HG03342 (cell line): ENCODE data around the gene IL17RB.

Source experiments
- ATAC-seq: cut with Tn5 transposase; IDR thresholded peaks from one replicate; pipeline ENCODE4 v1.9.1; 2021; ENCODE audit warnings: mild to moderate bottlenecking, moderate library complexity; ENCODE audit not compliant: unreplicated experiment

IL17RB gene

DNA sequence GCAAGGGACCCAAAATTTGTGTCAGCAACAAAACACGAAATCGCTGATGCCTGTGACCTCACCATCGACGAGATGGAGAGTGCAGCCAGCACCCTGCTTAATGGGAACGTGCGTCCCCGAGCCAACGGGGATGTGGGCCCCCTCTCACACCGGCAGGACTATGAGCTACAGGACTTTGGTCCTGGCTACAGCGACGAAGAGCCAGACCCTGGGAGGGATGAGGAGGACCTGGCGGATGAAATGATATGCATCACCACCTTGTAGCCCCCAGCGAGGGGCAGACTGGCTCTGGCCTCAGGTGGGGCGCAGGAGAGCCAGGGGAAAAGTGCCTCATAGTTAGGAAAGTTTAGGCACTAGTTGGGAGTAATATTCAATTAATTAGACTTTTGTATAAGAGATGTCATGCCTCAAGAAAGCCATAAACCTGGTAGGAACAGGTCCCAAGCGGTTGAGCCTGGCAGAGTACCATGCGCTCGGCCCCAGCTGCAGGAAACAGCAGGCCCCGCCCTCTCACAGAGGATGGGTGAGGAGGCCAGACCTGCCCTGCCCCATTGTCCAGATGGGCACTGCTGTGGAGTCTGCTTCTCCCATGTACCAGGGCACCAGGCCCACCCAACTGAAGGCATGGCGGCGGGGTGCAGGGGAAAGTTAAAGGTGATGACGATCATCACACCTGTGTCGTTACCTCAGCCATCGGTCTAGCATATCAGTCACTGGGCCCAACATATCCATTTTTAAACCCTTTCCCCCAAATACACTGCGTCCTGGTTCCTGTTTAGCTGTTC is 35.0 kb upstream of the IL17RB start:
- no peak for ATAC-seq

DNA sequence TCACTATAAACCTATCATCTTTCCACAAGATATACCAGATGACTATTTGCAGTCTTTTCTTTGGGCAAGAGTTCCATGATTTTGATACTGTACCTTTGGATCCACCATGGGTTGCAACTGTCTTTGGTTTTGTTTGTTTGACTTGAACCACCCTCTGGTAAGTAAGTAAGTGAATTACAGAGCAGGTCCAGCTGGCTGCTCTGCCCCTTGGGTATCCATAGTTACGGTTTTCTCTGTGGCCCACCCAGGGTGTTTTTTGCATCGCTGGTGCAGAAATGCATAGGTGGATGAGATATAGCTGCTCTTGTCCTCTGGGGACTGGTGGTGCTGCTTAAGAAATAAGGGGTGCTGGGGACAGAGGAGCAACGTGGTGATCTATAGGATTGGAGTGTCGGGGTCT is 33.9 kb upstream of the IL17RB start:
- no peak for ATAC-seq

DNA sequence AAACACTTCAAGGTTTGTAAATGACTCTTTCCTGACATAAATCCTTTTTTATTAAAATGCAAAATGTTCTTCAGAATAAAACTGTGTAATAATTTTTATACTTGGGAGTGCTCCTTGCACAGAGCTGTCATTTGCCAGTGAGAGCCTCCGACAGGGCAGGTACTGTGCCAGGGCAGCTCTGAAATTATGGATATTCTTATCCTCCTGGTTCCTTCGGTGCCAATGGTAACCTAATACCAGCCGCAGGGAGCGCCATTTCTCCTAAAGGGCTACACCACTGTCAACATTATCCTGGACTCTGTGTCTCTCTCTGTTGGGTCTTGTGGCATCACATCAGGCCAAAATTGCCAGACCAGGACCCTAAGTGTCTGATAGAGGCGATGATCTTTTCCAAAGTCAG is 33.1 kb upstream of the IL17RB start:
- no peak for ATAC-seq

GRCh38 chr3:53813876-53814275 is 32.5 kb upstream of the IL17RB start:
- ATAC-seq = no peak

GRCh38 chr3:53815067-53815466 is 31.3 kb upstream of the IL17RB start:
- ATAC-seq = no peak

- ATAC-seq = no peak
Observed at GRCh38 chr3:53815651-53816050, 30.7 kb upstream of the IL17RB start.

DNA sequence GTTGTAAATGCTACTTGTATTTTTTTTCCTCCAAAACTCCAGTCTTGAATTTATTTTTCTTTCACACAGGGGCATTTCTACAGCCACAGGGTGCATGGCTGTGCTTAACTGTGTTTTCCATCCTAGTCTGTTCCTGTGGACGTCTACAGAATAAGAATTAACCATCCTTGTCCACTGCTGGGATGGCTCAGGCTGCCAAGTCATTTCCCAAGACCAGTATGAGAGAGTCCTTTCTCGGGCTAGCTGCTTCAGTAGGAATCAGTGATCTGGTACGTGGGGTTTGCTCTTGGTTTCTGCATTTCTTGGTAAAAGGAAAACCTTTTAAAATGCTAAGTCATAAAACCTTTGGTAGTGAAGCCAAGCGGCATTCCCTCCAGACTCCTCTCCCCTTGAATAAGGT is 29.9 kb upstream of the IL17RB start:
- ATAC-seq = no peak

- no peak for ATAC-seq
Observed at GRCh38 chr3:53817211-53817610, 29.2 kb upstream of the IL17RB start.

- ATAC-seq = no peak
Observed at GRCh38 chr3:53817809-53818208, 28.6 kb upstream of the IL17RB start.

DNA sequence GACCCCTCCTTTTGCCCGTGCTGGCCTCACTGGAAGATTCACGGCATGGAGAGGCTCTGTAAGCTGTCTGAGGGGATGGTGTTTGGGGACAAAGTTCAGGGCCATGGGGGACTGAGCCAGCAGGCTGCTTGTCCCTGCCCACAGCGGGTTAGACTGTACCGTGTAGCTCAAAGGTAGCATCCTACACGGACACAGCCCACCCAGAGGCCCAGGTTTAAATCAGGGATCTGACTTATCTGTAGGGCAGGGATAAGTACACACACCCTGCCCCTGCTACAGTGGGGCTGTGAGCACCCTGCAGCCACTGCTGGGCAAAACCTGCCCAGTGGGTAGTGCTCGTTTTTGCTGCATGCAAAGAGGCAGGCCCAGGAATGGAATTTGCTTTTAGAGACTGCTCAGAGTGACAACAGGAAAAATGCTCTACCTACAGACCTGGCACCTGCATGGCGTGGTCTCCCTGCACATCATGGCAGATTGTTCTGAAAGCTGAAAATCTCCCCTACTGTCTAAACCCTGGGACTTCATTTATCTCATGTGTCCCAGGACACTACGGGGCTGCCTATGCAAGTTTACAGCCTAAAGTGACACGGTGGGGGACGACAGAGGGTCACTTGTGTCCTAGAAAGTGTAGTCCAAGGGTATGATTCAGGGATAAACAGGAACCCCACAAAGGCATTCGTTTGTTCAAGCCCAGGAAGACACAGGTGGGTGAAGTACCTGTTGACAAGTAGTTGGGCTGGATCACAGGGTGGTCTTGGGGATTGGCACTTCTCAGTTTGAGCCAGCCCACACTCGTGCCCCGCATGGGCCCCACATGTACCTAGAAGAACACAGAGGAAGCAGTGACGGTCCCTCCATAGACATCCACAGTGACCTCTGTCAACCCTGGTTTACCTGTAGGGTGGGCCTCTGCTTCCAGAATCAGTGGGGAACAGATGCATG is 27.9 kb upstream of the IL17RB start:
- ATAC-seq = no peak

DNA sequence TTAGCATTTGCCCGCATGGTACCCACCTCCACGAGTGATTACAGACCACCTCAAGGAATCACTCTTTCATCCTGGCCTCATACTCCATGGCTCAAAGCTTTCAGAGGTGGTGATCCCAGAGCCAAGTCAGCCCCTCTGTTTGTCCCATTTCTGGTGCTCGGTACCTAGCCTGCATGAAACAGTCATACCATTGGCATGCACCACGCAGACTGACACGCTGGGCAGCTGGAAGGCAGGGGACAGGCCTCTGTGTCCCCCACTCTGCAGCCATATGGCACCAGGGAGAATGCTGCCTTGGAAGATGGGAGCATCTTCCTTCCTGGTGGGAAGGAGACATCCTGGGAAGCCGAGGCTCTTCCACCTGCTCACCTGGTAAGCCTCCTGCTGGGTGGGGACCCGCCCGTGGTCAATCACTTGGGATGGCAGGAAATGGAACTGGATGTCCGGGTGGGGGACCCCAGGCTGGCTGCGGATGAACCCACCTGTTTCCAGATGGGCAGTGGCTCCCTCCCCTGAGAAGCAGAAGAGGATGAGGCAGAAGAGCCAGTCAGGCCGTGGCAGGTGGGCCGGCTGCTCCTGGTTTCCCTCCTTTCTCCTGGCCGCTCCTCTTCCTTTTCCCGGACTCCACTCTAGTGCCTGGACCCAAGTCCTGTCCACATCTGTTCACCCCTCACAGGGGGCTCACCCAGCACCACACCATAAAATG is 27.1 kb upstream of the IL17RB start:
- no peak for ATAC-seq

DNA sequence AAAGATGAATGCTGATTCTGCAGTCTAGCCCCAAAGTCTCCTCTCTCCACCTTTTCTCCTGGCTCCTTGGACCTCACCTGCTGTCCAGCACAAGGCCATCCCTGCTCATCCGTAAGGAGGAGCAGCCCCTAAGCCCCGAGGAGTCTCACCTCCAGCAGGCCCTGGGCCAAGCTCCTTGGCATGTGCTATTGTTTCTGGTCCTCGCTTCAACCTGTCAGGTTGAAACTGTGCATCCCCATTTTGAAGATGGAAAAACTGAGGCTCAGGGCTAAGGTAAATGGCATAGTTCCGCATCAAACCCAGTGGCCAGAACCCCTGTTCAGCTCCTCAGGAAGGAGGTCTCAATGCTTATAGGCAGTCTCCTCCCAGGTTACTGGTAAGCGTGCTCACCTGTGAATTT is 26.3 kb upstream of the IL17RB start:
- ATAC-seq = no peak

DNA sequence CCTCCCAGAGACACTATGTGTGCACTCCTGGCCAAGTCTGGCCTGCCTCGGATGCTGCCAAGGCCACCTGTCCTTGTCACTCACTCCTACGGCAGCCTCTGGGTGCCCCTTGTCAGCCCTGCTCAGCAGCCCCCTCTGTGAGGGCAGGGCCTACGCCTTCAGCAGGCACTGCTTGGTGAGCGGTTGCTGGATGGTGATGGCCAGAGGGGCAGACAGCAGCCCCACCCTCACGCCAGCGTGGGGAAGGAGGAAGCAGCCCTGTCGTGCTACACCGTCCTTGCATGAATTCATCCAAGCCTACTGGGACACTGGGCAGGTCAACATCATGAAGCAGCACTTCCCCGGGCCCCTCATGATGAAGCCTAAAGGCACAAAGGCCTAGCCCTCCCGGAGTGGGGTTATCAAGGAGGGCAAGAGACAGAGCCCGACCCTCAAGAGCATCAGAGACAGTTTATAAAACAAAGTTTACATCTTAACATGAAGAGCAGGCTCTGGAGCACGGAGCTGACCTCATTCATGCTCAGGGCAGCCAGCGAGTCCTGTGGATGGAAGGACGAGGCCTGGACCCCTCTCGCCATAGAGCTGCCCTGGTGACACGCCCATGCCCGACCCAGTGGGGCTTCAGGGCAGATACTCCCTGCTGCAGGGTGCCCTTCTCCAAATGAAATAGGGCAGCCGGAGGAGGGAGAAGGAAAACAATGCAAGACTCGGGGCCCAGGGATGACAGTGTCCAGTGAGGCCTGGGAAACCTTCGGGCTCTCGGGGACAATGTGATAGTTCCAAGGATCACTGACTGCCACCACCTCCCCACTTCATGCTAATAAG is 25.4 kb upstream of the IL17RB start:
- no peak for ATAC-seq

- ATAC-seq = peak; percentile 60
Observed at GRCh38 chr3:53821631-53822121, 24.7 kb upstream of the IL17RB start.

- no peak for ATAC-seq
Observed at GRCh38 chr3:53822331-53822741, 24.0 kb upstream of the IL17RB start.

GRCh38 chr3:53823026-53823955 is 23.1 kb upstream of the IL17RB start:
- ATAC-seq = no peak

GRCh38 chr3:53823956-53824657 is 22.3 kb upstream of the IL17RB start:
- no peak for ATAC-seq

DNA sequence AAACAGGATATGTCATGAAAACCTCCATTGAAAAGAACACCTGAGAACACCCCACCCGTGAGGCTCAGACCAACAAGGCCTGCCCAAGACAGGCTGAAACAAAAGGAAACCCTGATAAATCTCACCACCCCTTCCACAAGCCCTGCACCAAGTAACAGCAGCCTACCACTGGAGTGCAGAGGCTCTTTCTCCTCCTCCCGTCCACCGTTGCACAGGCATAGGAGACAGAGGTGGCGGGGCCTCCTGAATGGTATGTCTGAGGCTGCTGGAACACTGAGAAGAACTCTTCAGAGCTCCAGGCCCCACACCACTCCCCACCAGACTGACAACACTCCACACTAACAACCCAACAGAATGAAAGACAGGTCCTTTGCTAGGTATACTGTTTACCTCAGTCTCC is 21.6 kb upstream of the IL17RB start:
- ATAC-seq = no peak

DNA sequence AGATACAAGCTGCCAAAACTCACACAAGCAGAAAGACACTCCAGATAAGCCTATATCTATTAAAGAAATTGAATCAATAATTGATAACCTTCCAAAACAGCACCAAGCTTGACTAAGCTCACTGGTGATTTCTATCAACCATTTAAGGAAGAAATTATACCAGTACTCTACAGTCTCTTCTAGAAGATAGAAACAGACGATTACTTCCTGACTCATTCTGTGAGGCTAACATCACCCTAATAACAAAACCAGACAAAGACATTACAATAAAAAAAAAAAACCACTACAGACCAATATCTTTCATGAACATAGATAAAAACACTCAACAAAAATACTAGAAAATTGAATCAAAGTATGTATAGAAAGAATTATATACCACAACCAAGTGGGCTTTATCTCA is 20.3 kb upstream of the IL17RB start:
- ATAC-seq = no peak
